ENCODE results near the gene PARVG. TPM values are rescaled to one million over a fixed set of nuclear protein-coding genes. Genes with fewer than 3 reads are reported as not detected.

Gene PARVG
- total RNA-seq, 1 experiment from 2014 or later: not detected

- no peak overlapping the region for H2AFZ ChIP-seq (ENCODE audit: low read length)
- no peaks in the 10 kb centered on the region for H3K36me3 ChIP-seq (ENCODE audit: low read depth, low read length)
- H3K27me3 ChIP-seq (ENCODE audit: low read length): no peaks in the 10 kb centered on the region
- no peak overlapping the region for H3K27ac ChIP-seq (ENCODE audit: low read length)
- no peaks in the 10 kb centered on the region for H3K4me1 ChIP-seq (ENCODE audit: insufficient read depth, low read length)
- no peak for TF ChIP-seq CTCF (conservative IDR thresholded peaks at IDR 0.05; ENCODE audit: low read depth, low read length)
- TF ChIP-seq EZH2phosphoT487 (IDR thresholded peaks at IDR 0.05; ENCODE audit: borderline replicate concordance, low read length): no peak
- no peak for TF ChIP-seq EZH2 (IDR thresholded peaks at IDR 0.05; ENCODE audit: low read length, unreplicated experiment)
- DNase-seq (no peak), ATAC-seq (no peak)
- no peaks in the 10 kb centered on the region for H3K79me2 ChIP-seq (ENCODE audit: low read length)
- no peaks in the 10 kb centered on the region for H3K9me2 ChIP-seq (replicated peaks; ENCODE audit: low read length)
- POLR2A ChIA-PET (ENCODE audit: unreplicated experiment): no interaction called here
- no peak overlapping the region for H3K4me3 ChIP-seq (ENCODE audit: low read length)
- H3K4me2 ChIP-seq (ENCODE audit: low read length): no peak overlapping the region
- CTCF ChIA-PET: no interaction called here
- no peaks in the 10 kb centered on the region for H3K9me3 ChIP-seq (ENCODE audit: low read length)
- H3K9ac ChIP-seq (ENCODE audit: low read length): no peak overlapping the region
- intact Hi-C loops (cut with micrococcal nuclease): no loop called here
- no peaks in the 10 kb centered on the region for H3F3A ChIP-seq (ENCODE audit: low read length, unreplicated experiment)
- no TSS peak for BruUV-seq (replicated peaks)
- no peaks in the 10 kb centered on the region for H4K20me1 ChIP-seq (ENCODE audit: low read length)
Measured at GRCh38 chr22:44217346-44217745, 36.6 kb downstream of the PARVG start.

- Histone ChIP-seq H3K36me3 (ENCODE audit: low read depth, low read length) (no peaks in the 10 kb centered on the region), H3K27me3 (ENCODE audit: low read length) (no peaks in the 10 kb centered on the region), H2AFZ (ENCODE audit: low read length) (no peak overlapping the region), H3K79me2 (ENCODE audit: low read length) (no peaks in the 10 kb centered on the region), H3K4me3 (ENCODE audit: low read length) (no peak overlapping the region), H3K9me3 (ENCODE audit: low read length) (no peaks in the 10 kb centered on the region), H3K9me2 (replicated peaks; ENCODE audit: low read length) (no peaks in the 10 kb centered on the region), H3F3A (ENCODE audit: low read length, unreplicated experiment) (no peaks in the 10 kb centered on the region), H3K4me2 (ENCODE audit: low read length) (no peak overlapping the region), H4K20me1 (ENCODE audit: low read length) (no peaks in the 10 kb centered on the region), H3K9ac (ENCODE audit: low read length) (no peak overlapping the region), H3K27ac (ENCODE audit: low read length) (no peak overlapping the region), H3K4me1 (ENCODE audit: insufficient read depth, low read length) (no peaks in the 10 kb centered on the region)
- ATAC-seq: no peak
- ChIA-PET CTCF (no interaction called here), POLR2A (ENCODE audit: unreplicated experiment) (no interaction called here)
- TF ChIP-seq EZH2 (IDR thresholded peaks at IDR 0.05; ENCODE audit: low read length, unreplicated experiment) (no peak), EZH2phosphoT487 (IDR thresholded peaks at IDR 0.05; ENCODE audit: borderline replicate concordance, low read length) (no peak), CTCF (conservative IDR thresholded peaks at IDR 0.05; ENCODE audit: low read depth, low read length) (no peak)
- BruUV-seq (replicated peaks): no TSS peak
- no peak for DNase-seq
- intact Hi-C loops (cut with micrococcal nuclease): no loop called here
Measured at GRCh38 chr22:44218071-44218470, 37.3 kb downstream of the PARVG start.

- CTCF ChIA-PET: no interaction called here
- no peak overlapping the region for H3K4me2 ChIP-seq (ENCODE audit: low read length)
- intact Hi-C loops (cut with micrococcal nuclease): no loop called here
- H3F3A ChIP-seq (ENCODE audit: low read length, unreplicated experiment): no peaks in the 10 kb centered on the region
- H4K20me1 ChIP-seq (ENCODE audit: low read length): no peaks in the 10 kb centered on the region
- POLR2A ChIA-PET (ENCODE audit: unreplicated experiment): no interaction called here
- TF ChIP-seq EZH2 (IDR thresholded peaks at IDR 0.05; ENCODE audit: low read length, unreplicated experiment) (no peak), CTCF (conservative IDR thresholded peaks at IDR 0.05; ENCODE audit: low read depth, low read length) (no peak), EZH2phosphoT487 (IDR thresholded peaks at IDR 0.05; ENCODE audit: borderline replicate concordance, low read length) (no peak)
- no peaks in the 10 kb centered on the region for H3K9me3 ChIP-seq (ENCODE audit: low read length)
- no peaks in the 10 kb centered on the region for H3K4me1 ChIP-seq (ENCODE audit: insufficient read depth, low read length)
- no peak overlapping the region for H3K27ac ChIP-seq (ENCODE audit: low read length)
- H3K9me2 ChIP-seq (replicated peaks; ENCODE audit: low read length): no peaks in the 10 kb centered on the region
- BruUV-seq (replicated peaks): no TSS peak
- H3K36me3 ChIP-seq (ENCODE audit: low read depth, low read length): no peaks in the 10 kb centered on the region
- no peak for DNase-seq
- H3K79me2 ChIP-seq (ENCODE audit: low read length): no peaks in the 10 kb centered on the region
- no peak for ATAC-seq
- H3K4me3 ChIP-seq (ENCODE audit: low read length): no peak overlapping the region
- H3K27me3 ChIP-seq (ENCODE audit: low read length): no peaks in the 10 kb centered on the region
- H2AFZ ChIP-seq (ENCODE audit: low read length): no peak overlapping the region
- H3K9ac ChIP-seq (ENCODE audit: low read length): no peak overlapping the region
Measured at GRCh38 chr22:44219101-44219870, 38.6 kb downstream of the PARVG start.
